ENCODE data around the gene TRAPPC4. TPM values are rescaled to one million over a fixed set of nuclear protein-coding genes. Genes with fewer than 3 reads are reported as not detected.
A peak's percentile ranks its signal among the peaks of the same experiment; 100 is the strongest.

The TRAPPC4 gene
- total and polyA plus RNA-seq, 4 donors, result 21.1 to 35.7 (median 32.4) TPM

GRCh38 chr11:119025099-119025473, 6.5 kb downstream of the TRAPPC4 start:
- H3K36me3 ChIP-seq (ENCODE audit: control insufficient read depth in 4 of 4, insufficient read depth in 3 of 4, low read depth in 1 of 4, low read length in 3 of 4), result peaks cover 5 to 18% (median 15%) of the 10 kb centered on the region in 4 donors
- H3K4me1 ChIP-seq (ENCODE audit: control insufficient read depth in 4 of 4, insufficient read depth in 4 of 4, low read length in 3 of 4), result peaks cover 19 to 88% (median 66%) of the 10 kb centered on the region in 4 donors
- 34% methylated on average over 5 of the region's 5 CpGs for WGBS
- TF ChIP-seq EGR1 (IDR thresholded peaks at IDR 0.05; ENCODE audit: low read depth in 2 of 2) (no peak), RXRA (IDR thresholded peaks at IDR 0.05) (no peak), RAD21 (IDR thresholded peaks at IDR 0.05) (no peak), YY1 (IDR thresholded peaks at IDR 0.05) (no peak), FOXA1 (IDR thresholded peaks at IDR 0.05) (no peak), HNF4G (IDR thresholded peaks at IDR 0.05) (no peak), TAF1 (conservative IDR thresholded peaks at IDR 0.05) (no peak), NR2F2 (IDR thresholded peaks at IDR 0.05) (no peak), REST (IDR thresholded peaks at IDR 0.05) (no peak), FOXA2 (IDR thresholded peaks at IDR 0.05) (no peak), HNF4A (conservative IDR thresholded peaks at IDR 0.05) (no peak)
- TF ChIP-seq, protein P1, sequence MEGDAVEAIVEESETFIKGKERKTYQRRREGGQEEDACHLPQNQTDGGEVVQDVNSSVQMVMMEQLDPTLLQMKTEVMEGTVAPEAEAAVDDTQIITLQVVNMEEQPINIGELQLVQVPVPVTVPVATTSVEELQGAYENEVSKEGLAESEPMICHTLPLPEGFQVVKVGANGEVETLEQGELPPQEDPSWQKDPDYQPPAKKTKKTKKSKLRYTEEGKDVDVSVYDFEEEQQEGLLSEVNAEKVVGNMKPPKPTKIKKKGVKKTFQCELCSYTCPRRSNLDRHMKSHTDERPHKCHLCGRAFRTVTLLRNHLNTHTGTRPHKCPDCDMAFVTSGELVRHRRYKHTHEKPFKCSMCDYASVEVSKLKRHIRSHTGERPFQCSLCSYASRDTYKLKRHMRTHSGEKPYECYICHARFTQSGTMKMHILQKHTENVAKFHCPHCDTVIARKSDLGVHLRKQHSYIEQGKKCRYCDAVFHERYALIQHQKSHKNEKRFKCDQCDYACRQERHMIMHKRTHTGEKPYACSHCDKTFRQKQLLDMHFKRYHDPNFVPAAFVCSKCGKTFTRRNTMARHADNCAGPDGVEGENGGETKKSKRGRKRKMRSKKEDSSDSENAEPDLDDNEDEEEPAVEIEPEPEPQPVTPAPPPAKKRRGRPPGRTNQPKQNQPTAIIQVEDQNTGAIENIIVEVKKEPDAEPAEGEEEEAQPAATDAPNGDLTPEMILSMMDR (IDR thresholded peaks at IDR 0.05; ENCODE audit: low read depth, low read length, missing input control), result no peak
- TF ChIP-seq, protein P2, sequence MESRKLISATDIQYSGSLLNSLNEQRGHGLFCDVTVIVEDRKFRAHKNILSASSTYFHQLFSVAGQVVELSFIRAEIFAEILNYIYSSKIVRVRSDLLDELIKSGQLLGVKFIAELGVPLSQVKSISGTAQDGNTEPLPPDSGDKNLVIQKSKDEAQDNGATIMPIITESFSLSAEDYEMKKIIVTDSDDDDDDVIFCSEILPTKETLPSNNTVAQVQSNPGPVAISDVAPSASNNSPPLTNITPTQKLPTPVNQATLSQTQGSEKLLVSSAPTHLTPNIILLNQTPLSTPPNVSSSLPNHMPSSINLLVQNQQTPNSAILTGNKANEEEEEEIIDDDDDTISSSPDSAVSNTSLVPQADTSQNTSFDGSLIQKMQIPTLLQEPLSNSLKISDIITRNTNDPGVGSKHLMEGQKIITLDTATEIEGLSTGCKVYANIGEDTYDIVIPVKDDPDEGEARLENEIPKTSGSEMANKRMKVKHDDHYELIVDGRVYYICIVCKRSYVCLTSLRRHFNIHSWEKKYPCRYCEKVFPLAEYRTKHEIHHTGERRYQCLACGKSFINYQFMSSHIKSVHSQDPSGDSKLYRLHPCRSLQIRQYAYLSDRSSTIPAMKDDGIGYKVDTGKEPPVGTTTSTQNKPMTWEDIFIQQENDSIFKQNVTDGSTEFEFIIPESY (IDR thresholded peaks at IDR 0.05), result no peak
- TF ChIP-seq, protein P3, sequence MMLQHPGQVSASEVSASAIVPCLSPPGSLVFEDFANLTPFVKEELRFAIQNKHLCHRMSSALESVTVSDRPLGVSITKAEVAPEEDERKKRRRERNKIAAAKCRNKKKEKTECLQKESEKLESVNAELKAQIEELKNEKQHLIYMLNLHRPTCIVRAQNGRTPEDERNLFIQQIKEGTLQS (IDR thresholded peaks at IDR 0.05), result no peak
- H3K9ac ChIP-seq (ENCODE audit: low read depth in 1 of 2, low read length in 2 of 2), result peak overlapping the region in 1 of 2 donors; percentile 10
- peak overlapping the region in 1 of 3 donors; percentile 6 for H3K4me3 ChIP-seq (ENCODE audit: low read depth in 1 of 3, low read length in 3 of 3)
- H3K9me3 ChIP-seq (ENCODE audit: control insufficient read depth in 4 of 4, low read length in 3 of 4), result no peaks in the 10 kb centered on the region
- no peak for DNase-seq (ENCODE audit: low spot score)
- H3K27ac ChIP-seq (ENCODE audit: low read depth in 1 of 2, low read length in 2 of 2), result peak overlapping the region; percentile 92 to 97
- H3K27me3 ChIP-seq (ENCODE audit: control insufficient read depth in 4 of 4, insufficient read depth in 4 of 4, low read length in 3 of 4), result no peaks in the 10 kb centered on the region

- H3K4me1 ChIP-seq (ENCODE audit: control insufficient read depth in 4 of 4, insufficient read depth in 4 of 4, low read length in 3 of 4), result peaks cover 19 to 85% (median 63%) of the 10 kb centered on the region in 4 donors
- 73% methylated on average over 5 of the region's 5 CpGs for WGBS
- H3K36me3 ChIP-seq (ENCODE audit: control insufficient read depth in 4 of 4, insufficient read depth in 3 of 4, low read depth in 1 of 4, low read length in 3 of 4), result peaks cover 5 to 18% (median 15%) of the 10 kb centered on the region in 4 donors
- no peak for TF ChIP-seq GABPA (IDR thresholded peaks at IDR 0.05 in 1 of 2, conservative IDR thresholded peaks at IDR 0.05 in 1 of 2)
- TF ChIP-seq, protein P3 (IDR thresholded peaks at IDR 0.05), result no peak
- TF ChIP-seq RXRA (IDR thresholded peaks at IDR 0.05), result no peak
- no peak for TF ChIP-seq SP1 (IDR thresholded peaks at IDR 0.05)
- TF ChIP-seq HNF4A (conservative IDR thresholded peaks at IDR 0.05), result no peak
- no peak for TF ChIP-seq REST (IDR thresholded peaks at IDR 0.05)
- no peak for TF ChIP-seq JUND (IDR thresholded peaks at IDR 0.05)
- no peak for TF ChIP-seq NR2F2 (IDR thresholded peaks at IDR 0.05)
- no peak for TF ChIP-seq FOXA2 (IDR thresholded peaks at IDR 0.05)
- TF ChIP-seq, protein P4, sequence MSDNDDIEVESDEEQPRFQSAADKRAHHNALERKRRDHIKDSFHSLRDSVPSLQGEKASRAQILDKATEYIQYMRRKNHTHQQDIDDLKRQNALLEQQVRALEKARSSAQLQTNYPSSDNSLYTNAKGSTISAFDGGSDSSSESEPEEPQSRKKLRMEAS (IDR thresholded peaks at IDR 0.05), result no peak
- TF ChIP-seq, protein P2 (IDR thresholded peaks at IDR 0.05), result no peak
- no peak for TF ChIP-seq RAD21 (IDR thresholded peaks at IDR 0.05)
- no peak for TF ChIP-seq FOXA1 (IDR thresholded peaks at IDR 0.05)
These were observed 7.0 kb downstream of the TRAPPC4 start for GRCh38 chr11:119025541-119025940.

More at GRCh38 chr11:119025541-119025940, 7.0 kb downstream of the TRAPPC4 start:
- Histone ChIP-seq H3K4me3 (ENCODE audit: low read depth in 1 of 3, low read length in 3 of 3) (peak overlapping the region in 2 of 3 donors; percentile 67 to 86), H3K27me3 (ENCODE audit: control insufficient read depth in 4 of 4, insufficient read depth in 4 of 4, low read length in 3 of 4) (no peaks in the 10 kb centered on the region), H3K9ac (ENCODE audit: low read depth in 1 of 2, low read length in 2 of 2) (peak overlapping the region; percentile 21 to 69), H3K9me3 (ENCODE audit: control insufficient read depth in 4 of 4, low read length in 3 of 4) (no peaks in the 10 kb centered on the region), H3K27ac (ENCODE audit: low read depth in 1 of 2, low read length in 2 of 2) (peak overlapping the region; percentile 92 to 97)
- no peak for DNase-seq (ENCODE audit: low spot score)
